HG03457 (cell line): ENCODE measurements around the gene HS6ST3.

ENCODE experiments used
- ATAC-seq: cut with Tn5 transposase; IDR thresholded peaks from one replicate; pipeline ENCODE4 v1.9.1; 2021; ENCODE audit warnings: moderate number of reproducible peaks; ENCODE audit not compliant: unreplicated experiment

The HS6ST3 gene

DNA sequence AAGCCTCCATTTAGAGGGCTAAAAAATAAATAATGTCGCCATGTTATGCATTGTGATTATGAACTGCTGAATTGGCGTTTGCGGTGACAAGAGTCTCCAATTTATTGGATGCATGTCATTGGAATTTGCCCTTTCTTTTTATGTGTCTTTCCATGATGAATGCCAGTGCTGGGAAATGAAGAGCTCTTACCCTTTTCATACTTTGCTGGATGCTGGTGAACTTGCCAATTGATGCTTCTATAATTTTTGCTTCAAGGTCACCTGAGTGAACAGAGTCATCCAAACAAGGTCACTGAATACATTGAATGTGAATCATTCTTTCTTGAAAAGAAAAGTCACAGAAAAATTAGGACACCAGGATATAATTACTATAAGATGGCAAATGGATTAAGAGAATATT, 556.2 kb downstream of the HS6ST3 start:
- ATAC-seq, result no peak

DNA sequence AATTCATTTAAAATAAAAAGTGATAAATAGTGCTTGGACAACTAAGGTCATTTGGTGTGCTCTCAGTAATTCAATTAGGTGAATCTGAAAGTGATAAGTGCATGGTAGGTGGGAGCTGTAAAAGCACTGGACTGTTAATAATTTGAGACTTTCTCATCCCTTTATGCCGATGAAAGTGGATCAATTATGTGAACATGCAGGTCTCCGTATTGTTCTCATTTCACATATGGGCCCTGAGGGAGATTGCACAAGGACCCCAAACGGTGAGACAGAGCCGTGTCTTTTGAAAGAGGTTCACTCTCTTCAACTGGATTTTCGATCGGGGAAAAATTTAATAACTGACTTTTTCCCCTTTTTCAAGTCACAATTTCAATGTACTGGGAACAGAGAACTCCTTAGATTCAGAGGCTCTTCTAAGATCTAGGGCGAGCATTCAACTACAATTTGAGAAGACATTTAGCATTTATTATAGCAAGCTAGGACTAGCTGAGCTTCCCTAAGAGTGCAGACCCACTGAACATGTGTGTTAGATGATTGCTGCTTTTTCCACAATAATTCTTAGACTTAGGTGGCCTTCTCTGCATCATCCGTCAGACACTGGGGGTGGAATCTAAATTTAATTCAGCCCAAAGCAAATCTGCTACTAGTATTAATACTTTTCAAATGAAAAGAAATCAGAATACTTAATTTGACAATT, 556.8 kb downstream of the HS6ST3 start:
- no peak for ATAC-seq

DNA sequence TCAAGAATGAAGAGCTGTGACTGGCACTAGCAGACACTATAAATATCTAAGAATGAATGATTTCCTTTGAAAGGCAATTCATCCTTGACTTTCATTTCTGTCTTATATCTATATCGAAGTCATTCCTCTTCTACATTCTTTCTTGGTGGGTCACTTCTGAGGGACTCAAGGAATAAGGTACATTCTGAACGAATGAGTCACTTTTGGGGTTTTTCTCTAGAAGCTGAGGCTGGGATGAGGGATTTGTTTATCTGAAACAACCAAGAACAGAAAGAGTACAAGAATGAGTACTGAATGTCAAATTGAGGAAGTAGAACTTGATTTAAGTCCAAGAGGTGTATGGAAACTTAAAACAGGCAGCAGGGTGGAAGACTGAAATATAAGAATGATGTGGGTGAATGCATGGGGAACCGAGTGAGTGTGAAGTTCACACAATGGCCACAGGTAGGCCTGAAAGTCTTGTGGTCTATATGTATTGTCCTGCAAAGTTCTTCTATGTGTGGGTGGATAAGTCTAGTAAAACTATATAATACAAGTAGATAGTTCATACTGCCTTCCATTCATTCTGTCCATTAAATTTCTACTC, 560.5 kb downstream of the HS6ST3 start:
- ATAC-seq, result peak; percentile 74

DNA sequence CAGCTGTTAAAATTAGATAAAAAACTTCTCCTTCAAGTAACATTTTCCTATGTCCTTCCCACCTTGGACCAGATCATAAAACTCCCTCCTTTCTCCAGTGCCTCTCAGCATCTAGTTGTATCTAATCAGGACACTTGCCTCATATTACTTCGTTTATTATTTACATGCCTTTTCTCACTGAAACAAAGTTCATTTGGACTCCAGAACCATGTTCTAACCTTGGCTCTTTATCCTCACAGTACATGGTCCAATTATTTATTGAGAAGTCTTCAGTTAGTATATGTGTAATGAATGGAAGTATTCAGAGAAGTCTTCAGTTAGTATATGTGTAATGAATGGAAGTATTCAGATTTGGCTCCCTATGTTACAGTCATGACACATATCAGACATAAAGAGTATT, 561.7 kb downstream of the HS6ST3 start:
- no peak for ATAC-seq

DNA sequence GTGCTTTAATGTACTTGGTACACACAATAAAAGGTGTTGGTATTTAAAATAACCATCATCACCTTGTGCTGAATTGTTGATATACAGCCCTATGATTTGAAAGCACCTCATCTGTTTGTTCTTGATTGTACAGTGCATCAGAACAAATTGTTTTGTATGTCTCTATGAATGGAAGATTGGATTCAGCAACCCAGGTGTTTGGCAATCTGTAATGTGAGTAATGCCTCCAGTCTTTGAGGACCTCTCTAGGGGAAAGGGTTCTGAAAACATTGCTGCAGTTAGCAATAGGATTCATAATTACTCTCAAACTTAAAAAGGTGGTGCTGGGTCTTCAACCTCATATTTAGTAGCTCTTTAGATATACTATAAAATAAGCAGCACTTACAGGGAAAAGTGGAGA, 562.6 kb downstream of the HS6ST3 start:
- ATAC-seq, result no peak

DNA sequence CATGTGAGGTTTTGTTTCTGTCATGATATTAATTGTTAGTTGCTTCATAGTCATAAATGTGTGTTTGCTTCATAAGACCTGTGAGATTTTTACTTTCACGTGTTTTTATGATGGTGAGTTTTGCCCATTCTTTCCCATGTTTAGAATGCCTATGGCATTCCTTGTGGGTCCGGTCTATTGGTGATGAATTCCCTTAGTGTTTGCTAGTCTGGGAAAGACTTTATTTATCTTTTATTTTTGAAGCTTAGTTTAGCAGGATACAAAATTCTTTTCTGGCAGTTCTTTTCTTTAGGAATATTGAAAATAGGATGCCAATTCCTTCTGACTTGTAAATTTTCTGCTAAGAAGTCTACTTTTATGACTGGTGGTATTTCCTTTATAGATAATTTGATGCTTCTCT, 571.7 kb downstream of the HS6ST3 start:
- ATAC-seq, result no peak

DNA sequence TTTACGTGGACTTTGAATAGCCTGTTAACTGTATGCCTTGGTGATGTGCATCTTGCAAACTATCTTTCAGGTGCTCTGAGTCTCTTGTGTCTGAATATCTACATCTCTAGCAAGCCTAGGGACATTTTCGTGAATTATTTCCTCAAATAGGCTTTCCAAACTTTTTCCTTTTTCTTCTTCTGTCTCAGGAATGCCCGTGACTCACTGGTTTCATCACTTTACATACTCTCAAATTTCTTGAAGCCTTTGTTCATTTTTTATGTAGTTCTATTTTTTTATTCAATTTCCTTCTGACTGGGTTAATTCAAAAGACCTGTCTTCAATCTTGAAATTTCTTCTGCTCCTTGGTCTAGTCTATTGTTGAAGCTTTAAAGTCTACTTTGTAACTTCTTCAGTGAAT, 572.1 kb downstream of the HS6ST3 start:
- no peak for ATAC-seq

DNA sequence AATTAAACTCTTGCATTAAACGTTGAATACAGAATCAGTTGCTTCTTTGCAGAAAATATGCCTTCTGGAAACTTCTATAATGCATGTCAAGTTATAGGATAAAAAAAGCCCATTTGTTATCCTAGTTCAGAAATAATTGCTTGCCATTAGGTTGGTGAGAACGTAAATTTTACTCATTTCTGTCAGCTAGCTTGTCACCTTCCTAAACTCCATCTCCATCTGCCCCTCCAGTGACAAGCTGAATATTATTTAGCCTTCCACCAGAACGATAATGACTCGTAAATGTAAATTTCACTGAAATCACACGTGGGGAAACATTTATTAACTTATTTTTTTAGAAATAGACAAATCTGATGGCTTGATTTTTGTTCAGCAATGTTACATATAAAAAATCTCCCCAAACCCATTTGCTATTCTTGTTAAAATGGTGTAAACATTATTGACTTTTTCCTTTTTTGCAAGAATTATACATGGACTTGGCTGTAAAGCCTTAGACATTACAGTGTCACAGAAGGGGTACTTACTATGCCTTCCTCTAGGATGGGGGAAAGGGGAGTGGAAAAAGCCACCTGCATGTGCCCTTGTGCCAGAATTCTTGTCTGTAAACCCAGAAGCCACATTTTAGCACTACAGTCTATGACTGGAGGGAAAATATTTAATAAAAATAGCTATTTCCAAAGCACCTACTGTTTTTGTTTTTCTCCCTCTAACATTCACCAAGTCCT, 577.5 kb downstream of the HS6ST3 start:
- ATAC-seq, result no peak

DNA sequence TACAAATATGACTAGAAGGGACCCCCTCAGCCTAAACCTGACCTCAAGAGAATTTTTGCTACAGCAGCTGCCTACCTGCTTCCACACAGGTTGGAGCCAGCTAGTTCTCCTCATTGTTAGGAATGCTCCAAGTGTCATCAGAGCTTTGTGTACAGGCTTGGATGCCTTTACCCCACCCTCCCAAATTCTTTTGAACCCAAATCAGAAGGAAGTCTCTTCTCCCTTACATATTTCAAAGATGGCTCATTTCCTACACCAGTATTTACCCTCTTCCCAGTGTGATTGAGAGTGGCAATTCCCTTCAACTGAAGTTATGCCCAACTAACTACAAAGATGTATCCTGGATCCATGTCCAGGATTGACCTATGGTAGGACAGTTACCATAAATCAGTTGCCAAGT, 581.2 kb downstream of the HS6ST3 start:
- no peak for ATAC-seq

DNA sequence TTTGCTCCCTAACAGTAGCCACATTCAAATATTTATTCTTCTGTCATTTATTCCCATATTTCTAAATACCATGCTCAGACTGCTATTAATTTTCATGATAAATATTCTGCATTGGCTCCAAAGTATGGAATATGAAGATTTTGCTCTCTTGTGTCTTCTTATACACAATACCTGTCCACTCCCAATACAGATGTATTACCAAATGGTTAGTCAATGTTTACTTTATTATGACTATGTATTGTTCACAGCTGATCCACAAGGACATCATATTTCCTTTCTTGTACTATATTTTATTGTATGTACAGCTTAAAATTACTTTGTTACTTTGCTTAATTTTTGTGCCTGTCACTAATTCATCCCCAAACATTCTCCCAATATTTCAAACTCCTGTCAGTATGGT, 582.1 kb downstream of the HS6ST3 start:
- ATAC-seq, result no peak

DNA sequence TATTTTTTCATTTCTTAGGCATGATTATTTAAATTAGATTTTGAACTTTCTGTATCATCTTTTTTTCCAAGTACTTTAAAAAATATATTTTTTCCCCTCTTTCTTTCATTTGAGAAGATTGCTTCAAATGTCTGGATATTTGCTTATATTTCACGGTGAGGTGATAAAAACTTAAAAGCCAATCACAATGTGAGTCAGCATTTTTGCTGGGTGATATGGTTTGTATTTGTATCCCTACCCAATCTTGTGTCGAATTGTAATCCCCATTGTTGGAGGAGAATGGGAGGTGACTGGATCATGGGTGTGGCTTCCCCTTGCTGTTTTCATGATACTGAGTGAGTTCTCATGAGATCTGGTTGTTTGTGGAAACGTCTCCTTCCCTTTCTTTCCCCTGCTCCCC, 583.9 kb downstream of the HS6ST3 start:
- ATAC-seq, result no peak

DNA sequence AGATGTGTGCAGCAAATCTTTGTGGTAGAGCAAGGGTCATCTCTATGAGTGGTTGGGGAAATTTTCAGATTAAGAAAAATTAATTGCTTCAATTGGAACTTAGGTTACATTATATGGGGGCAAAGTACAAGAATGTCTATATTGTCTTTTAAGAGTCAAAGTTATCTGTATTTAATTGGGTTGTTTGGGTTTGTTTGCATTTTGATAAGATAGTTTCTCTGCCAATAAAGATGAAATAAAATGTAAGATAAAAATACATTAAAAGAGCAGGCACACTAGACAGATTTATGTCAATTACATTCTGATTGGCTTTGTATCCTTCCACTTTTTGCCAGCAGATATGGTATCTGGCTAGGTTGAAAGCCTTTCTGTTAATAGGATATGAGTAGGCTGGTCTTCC, 587.1 kb downstream of the HS6ST3 start:
- no peak for ATAC-seq

DNA sequence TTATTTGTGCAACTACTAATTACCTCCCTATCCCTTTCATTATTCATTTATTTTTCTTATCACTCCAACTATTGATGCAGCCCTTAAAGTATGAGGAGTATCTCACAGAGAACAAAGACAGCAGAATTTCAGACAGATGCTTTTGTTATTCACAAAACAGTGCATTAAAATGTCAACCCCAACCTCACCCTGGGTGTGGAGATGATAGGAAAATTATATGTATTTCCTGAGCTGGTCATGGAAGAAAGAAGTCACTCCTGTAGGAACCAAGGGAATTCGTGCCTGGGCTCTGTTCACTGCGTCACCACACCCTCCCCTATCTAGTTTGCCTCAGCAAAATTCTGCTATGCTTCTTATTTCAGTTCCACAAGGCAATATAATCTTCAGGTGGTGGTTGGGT, 588.9 kb downstream of the HS6ST3 start:
- ATAC-seq, result no peak

DNA sequence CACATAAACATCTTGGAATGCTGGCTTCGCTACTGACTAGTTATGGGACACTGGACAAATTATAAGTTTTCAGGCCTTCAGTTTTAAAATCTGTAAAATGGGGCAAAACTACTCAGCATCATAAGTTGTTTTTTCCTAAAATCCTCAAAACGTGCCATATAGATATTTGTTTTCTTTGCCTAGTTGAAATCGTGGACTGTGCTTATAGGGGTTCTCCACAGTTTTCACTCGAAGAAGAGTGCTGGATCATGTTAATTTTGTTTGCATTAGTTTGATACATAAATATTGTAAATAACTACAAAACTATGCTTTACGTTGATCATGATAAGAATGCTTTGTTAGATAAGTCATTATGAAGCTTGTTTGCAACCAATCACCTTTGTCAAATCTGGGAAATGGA, 591.0 kb downstream of the HS6ST3 start:
- no peak for ATAC-seq

DNA sequence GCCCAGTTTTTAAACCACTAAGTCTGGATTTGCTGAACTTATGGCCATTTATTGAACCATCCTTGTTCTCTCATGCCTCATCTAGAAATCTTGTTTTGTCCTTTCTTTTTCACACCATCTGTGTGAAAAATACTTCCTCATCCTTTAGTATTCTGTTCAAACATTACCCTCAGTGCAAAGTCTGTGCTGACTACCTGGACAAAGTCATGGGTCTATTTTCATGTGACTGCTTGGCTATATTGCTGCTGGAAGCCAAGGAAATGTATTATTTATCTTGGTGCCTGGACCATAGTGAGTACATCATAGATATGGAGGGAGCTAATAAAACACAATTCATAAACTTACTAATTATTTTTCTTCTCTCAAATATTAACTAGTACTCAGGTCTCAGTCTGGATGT, 591.9 kb downstream of the HS6ST3 start:
- ATAC-seq, result no peak

DNA sequence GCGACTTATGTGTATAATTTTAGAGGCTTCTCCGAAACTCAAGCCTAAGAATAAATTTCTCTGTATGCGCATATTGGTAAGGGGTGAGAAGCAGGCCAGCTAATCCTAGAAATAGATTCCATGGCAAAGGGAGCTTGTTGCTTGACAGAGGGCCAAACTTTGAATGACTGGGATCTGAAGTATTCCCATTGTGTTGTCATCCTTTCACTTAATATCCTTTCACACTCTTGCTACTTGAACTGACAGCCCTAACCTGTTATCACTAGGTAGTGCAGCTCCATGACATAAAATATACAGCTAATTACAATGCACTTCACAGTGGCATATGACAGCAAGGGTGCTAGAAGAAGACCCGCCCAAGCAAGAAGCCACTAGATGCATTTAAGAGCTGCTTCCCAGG, 594.6 kb downstream of the HS6ST3 start:
- ATAC-seq, result no peak

DNA sequence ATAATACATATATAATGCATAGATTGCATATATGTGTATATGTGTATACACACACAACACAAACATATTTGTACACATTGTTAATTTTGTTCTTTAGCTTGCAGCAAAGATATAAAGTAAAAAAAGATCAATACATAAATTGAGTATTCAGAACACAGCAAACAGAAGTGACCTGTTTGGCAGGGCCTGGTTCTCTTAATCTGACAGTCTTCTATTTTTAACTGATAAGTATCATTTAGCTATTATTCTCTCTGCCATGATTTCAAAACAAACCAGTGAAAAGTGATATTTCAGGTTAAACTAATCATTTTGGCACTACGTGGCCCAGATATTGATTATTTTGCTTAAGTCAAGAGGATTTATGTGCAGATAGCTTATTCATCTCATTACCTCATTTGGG, 595.0 kb downstream of the HS6ST3 start:
- no peak for ATAC-seq

DNA sequence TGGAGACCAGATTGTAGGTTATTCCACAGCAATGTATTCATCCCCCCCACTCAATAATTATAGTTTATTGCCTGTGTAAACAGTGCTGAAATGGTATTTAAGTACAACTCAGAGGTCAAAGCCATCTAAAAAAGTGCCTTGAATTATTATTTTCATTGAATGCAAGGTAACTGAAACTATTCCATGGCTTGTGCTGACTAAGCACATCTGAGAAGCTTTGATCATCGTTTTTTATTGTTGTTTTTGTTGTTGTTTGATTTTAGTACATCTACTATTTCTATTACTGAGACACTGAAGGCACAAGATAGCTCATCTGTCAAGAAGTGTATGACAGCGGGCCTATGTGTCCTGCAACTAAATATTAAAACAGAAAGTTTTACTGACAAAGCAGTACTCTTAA, 596.4 kb downstream of the HS6ST3 start:
- no peak for ATAC-seq

DNA sequence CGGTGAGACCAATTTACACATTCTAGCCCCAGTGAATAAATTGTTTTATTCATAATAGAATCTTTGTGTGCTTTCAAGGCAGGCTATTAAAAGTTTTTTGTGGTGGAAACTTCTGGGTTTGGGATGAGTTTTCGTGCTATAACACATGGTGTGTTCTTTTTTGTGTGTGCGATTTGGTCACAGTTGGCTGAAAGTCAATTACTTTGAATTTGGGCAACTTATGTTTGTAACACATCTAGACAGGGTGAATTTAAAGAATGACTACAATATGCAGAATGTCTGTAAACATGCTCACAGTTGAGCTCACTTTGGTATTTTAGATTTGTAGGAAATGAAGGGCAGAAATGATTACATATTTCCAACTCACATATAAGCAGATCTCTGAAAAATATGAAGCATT, 597.3 kb downstream of the HS6ST3 start:
- ATAC-seq, result no peak

DNA sequence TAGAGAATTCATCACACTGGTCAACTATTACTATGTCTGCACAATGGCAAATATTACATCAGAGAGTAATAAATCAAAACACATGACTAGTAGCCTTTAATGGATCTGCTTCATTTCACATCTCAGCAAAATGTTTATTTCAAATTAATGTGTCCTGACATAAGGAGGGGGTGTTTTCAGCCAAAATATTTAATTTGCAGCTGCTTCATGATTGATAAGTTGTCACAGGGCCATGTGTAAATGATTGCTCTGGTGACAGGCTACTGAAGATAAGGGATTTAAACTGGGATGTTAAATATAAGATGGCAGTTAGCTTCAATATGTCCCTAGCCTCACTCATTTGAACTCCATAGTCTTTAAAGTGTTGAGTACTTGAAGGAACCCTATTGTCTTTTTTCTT, 601.1 kb downstream of the HS6ST3 start:
- ATAC-seq, result no peak

DNA sequence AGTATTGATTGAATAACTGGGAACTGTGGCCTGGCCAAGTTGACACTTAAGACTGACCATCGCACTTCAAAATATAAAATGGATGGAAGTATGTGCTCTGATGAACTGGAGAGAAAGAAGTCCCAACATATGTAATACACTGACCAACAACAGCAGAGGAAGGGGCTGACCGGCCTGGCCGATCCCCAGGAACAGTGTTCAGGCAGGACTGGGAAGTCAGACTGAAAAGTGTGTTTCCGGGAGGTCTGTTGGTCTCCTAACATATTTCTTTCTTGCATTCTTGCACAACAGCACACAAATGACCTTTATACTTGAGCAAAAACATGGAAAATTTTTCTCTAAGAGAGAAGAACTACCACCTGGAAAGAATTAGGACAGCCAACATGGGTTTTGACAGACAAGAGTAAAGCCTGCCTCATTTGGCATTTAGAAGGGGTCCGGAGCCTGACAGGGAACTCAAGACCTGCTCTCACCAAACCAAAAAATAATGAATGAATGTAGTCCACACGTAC, 606.5 kb downstream of the HS6ST3 start:
- ATAC-seq, result no peak

DNA sequence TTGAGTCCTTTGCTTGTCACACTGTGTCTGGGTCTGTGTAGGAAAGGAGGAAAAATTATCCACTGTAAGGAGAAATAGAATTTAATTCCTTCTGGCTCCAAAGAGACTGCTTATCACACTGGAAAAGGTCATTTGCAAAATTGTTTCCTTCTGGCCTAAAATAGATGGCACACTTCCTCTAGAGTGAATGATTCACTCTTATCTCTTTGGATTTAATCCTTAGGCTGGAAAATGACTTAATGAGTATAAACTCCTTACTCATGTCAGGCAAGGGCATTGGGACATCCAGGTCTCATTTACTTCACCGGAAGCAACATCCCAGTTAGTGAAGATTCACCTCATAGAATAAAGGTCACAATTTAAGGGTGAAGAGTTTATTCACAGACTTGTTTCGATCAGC, 610.8 kb downstream of the HS6ST3 start:
- no peak for ATAC-seq
